GM15510 (cell line): ENCODE results near the gene NGEF.

Experiments used
- POLR2A ChIP-seq: IDR thresholded peaks from 3 replicates; pipeline ENCODE4 v1.6.1; 2011; ENCODE audit warnings: borderline replicate concordance; ENCODE audit not compliant: insufficient read length; ENCODE audit errors: extremely low read depth

Gene NGEF

GRCh38 chr2:233035426-233036161 lies 22.5 kb upstream of the NGEF start:
- TF ChIP-seq POLR2A = no peak

DNA sequence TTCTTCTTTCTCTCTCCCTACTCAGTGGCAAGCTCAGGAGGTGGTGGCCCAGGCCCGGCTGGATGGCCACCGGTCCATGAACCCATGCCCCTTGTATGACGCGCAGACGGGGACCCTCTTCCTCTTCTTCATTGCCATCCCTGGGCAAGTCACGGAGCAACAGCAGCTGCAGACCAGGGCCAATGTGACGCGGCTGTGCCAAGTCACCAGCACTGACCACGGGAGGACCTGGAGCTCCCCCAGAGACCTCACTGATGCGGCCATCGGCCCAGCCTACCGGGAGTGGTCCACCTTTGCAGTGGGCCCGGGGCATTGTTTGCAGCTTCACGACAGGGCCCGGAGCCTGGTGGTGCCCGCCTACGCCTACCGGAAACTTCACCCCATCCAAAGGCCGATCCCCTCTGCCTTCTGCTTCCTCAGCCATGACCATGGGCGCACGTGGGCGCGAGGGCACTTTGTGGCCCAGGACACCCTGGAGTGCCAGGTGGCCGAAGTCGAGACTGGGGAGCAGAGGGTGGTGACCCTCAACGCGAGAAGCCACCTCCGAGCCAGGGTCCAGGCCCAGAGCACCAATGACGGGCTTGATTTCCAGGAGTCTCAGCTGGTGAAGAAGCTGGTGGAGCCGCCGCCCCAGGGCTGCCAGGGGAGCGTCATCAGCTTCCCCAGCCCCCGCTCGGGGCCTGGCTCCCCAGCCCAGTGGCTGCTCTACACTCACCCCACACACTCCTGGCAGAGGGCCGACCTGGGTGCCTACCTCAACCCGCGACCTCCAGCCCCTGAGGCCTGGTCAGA lies 21.2 kb upstream of the NGEF start:
- TF ChIP-seq POLR2A = no peak

- TF ChIP-seq POLR2A = no peak
Observed at GRCh38 chr2:233033672-233034071, 20.6 kb upstream of the NGEF start.

DNA sequence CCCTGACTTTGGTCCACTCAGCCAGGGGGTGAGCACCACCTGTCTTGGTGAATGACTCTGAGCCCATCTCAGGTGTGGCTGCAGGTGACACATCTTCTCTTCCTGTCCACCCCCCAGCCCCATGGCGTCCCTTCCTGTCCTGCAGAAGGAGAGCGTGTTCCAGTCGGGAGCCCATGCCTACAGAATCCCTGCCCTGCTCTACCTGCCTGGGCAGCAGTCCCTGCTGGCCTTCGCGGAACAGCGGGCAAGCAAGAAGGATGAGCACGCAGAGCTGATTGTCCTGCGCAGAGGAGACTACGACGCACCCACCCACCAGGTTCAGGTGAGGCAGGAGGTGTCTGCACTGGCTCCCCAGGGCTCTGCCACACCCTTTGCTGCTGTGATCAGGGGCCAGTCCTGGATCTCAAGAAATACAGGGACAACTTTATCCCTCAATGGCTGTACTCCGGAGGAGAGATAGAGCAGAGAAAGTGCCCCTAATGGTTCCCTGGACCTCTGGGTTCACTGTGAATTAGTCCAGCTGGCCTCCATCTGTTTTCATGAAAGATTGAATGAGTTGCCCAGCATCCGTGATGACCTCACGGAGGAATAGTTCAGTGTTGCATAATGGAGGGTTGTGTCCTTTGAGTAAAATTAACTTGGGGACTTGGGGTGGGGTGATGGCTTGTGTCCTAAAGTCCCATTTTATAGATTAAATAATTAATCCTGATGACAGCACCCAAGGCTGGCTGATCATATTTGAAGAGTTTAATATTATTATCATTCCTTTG lies 19.7 kb upstream of the NGEF start, which contains the start of gene NEU2:
Gene NEU2 (plus strand): TSS at position 122 of the 770 bp plus-strand sequence. CDS start 0 bp downstream, at position 122.
- TF ChIP-seq POLR2A = no peak

GRCh38 chr2:233031556-233032500 lies 18.8 kb upstream of the NGEF start:
- no peak for TF ChIP-seq POLR2A

DNA sequence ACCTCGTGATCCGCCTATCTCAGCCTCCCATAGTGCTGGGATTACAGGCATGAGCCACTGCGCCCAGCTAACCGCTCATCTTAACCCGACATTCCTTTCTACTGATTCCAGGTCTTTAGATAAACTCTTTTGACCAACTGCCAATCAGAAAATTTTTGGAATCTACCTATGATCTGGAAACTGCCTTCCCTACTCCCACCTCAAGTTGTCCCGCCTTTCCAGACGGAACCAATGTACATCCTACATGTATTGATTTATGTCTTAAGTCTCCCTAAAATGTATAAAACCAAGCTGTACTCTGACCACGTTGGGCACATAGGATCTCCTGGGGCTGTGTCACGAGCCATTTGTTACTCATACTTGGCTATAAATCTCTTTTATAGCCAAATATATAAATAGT lies 16.3 kb upstream of the NGEF start:
- TF ChIP-seq POLR2A = no peak

DNA sequence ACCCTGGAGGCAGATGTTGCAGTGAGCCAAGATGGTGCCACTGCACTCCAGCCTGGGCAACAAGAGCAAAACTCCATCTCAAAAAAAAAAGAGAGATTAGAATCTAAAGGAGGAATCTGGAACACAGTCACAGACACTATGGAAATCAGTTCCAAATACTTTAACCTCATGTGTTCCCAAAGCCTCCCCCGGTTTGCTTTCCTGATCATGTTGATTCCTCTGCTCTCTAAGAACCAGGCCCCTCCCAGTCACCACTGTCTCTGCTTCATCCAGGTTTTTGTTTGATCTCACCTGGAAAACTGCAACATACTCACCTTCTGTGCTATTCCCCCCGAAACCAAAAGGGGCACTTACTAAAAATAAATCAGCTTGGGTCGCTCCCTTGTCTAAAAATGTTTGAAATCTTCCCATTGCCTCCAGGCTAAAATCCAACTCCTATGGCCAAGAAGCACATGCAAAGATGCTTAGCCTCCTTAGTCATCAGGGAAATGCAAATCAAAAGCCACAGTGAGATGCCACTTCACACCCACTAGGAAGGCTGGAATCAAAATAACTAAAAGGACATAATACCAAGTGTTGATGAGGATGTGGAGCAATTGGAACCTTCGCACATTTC lies 13.2 kb upstream of the NGEF start:
- no peak for TF ChIP-seq POLR2A

DNA sequence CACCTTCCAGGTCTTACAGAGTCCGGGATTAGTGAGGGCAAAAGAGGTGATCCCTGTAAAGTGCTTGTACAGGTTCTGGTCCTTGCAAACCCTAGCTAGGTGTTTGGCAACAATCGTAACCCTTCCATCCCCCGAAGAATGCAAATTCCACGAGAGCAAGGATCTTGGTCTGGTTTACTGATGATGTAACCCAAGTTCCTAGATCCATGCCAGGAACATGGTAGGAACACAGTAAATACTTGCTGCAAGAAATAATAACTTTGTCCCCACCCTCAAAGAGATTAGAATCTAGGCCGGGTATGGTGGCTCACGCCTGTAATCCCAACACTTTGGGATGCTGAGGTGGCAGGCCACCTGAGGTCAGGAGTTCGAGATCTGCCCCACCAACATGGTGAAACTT lies 12.7 kb upstream of the NGEF start:
- no peak for TF ChIP-seq POLR2A

- TF ChIP-seq POLR2A = no peak
Observed at GRCh38 chr2:233023761-233024410, 10.8 kb upstream of the NGEF start.

DNA sequence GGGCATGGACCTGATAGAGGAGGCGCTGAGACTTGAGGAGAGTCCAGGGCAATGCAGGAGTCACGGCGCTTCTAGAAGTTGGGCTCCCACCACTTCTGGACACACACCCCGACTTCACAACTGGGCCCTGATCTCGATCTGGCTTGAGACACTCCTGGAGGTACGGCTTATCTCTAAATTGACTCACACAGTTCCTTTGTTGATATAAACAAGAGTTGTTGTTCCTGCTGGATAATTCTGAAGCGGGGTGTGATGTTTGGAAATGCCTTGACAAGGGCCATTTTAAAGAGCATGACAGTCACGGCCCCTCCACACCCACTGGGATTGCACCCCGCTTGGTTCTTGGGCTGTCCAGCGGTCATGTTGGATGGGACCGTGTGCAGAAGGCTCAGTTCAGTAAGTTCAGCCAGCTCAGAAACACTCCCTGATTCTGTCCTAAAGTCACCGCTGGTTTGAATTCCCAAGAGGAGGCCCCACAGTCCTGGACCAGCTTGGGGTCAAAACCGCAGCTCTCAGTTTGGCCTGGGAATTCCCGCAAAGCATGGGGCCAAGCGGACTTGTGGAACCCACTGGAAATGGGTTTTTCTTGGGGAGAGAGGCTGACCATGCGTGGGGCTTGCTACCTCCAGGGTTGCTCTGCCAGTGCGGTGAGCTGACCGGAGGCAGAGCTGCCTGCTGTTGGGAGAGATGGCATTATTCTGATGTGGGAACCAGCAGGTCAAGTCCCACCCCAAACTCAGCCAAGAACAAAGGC lies 10.1 kb upstream of the NGEF start:
- TF ChIP-seq POLR2A = no peak

- no peak for TF ChIP-seq POLR2A
Observed at GRCh38 chr2:233022561-233022960, 9.5 kb upstream of the NGEF start.

GRCh38 chr2:233021771-233022170 lies 8.7 kb upstream of the NGEF start:
- TF ChIP-seq POLR2A = no peak
